Measurements from ENCODE around the gene TCEAL8. TPM values are rescaled to one million over a fixed set of nuclear protein-coding genes. Genes with fewer than 3 reads are reported as not detected.
A peak's percentile ranks its signal among the peaks of the same experiment; 100 is the strongest.

TCEAL8 gene
- total and polyA plus RNA-seq, 2 donors (not counting 3 experiments of a cell fraction or from before 2014, with no cell fraction given): 31.0 to 51.8 TPM

- POLR2A ChIA-PET: no interaction called here
- Histone ChIP-seq H2AFZ (ENCODE audit: low read depth, low read length) (no peak overlapping the region), H4K20me1 (replicated peaks; ENCODE audit: control insufficient read depth, extremely low read depth, insufficient read depth, low read length) (no peaks in the 10 kb centered on the region), H3K79me2 (ENCODE audit: control insufficient read depth, insufficient read depth, low read length) (no peaks in the 10 kb centered on the region), H3K36me3 (ENCODE audit: control insufficient read depth in 2 of 2, extremely low read depth in 1 of 2, insufficient read depth in 2 of 2, low read length in 2 of 2) (no peaks in the 10 kb centered on the region), H3K9ac (replicated peaks; ENCODE audit: extremely low read depth, insufficient read depth, low read length) (no peak overlapping the region), H3K4me3 (replicated peaks in 1 of 3; ENCODE audit: insufficient read depth in 1 of 3, low read depth in 1 of 3, low read length in 3 of 3) (no peak overlapping the region), H3K27ac (ENCODE audit: insufficient read depth, low read depth, low read length) (no peak overlapping the region), H3K4me1 (ENCODE audit: control insufficient read depth, extremely low read depth, insufficient read depth, low read length) (peaks cover 5% of the 10 kb centered on the region), H3K4me2 (ENCODE audit: insufficient read depth, low read length) (no peak overlapping the region), H3K9me1 (replicated peaks; ENCODE audit: control insufficient read depth, extremely low read depth, insufficient read depth, low read length) (no peaks in the 10 kb centered on the region), H3K27me3 (ENCODE audit: control insufficient read depth in 2 of 2, insufficient read depth in 2 of 2, low read length in 2 of 2) (peaks cover 0 to 4% of the 10 kb centered on the region in 2 experiments), H3K9me3 (replicated peaks; ENCODE audit: control insufficient read depth, insufficient read depth, low read length) (no peaks in the 10 kb centered on the region)
- TF ChIP-seq MYC (IDR thresholded peaks at IDR 0.05; ENCODE audit: low read depth, low read length) (no peak), CTCF (IDR thresholded peaks at IDR 0.05; ENCODE audit: extremely low read depth in 1 of 2, insufficient read depth in 1 of 2, low read depth in 1 of 2, low read length in 2 of 2) (peak; percentile 33 to 38), POLR2A (IDR thresholded peaks at IDR 0.05; ENCODE audit: low read depth, low read length) (no peak)
- dilution Hi-C loops (cut with MboI; ENCODE audit: extremely low pct_ligation_motif_present, low sequenced_read_pairs) (no loop called here), intact Hi-C loops (cut with micrococcal nuclease) (loop anchor here (1.0 to 5.0 kb wide), 4 partner anchors 37 to 278 kb away; no protein-coding TSS in a partner anchor)
- DNase-seq (ENCODE audit: low read depth, low spot score): peak; percentile 54
- CTCF ChIA-PET: interaction anchor here (0.6 to 3.5 kb wide), 22 partner anchors 9 to 279 kb away, joined by 3 to 71 read pairs (median 5); partner anchors contain the start of genes TCEAL8 and TCEAL9
- FAIRE-seq: peak; percentile 35
- no TSS peak for BruUV-seq (replicated peaks)
Measured at GRCh38 chrX:103211012-103211715, 43.8 kb downstream of the TCEAL8 start.

- Histone ChIP-seq H3K27ac (ENCODE audit: insufficient read depth, low read depth, low read length) (no peak overlapping the region), H4K20me1 (replicated peaks; ENCODE audit: control insufficient read depth, extremely low read depth, insufficient read depth, low read length) (no peaks in the 10 kb centered on the region), H3K4me1 (ENCODE audit: control insufficient read depth, extremely low read depth, insufficient read depth, low read length) (peaks cover 2% of the 10 kb centered on the region), H2AFZ (ENCODE audit: low read depth, low read length) (no peak overlapping the region), H3K9me3 (replicated peaks; ENCODE audit: control insufficient read depth, insufficient read depth, low read length) (no peaks in the 10 kb centered on the region), H3K27me3 (ENCODE audit: control insufficient read depth in 2 of 2, insufficient read depth in 2 of 2, low read length in 2 of 2) (peaks cover 0 to 4% of the 10 kb centered on the region in 2 experiments), H3K79me2 (ENCODE audit: control insufficient read depth, insufficient read depth, low read length) (no peaks in the 10 kb centered on the region), H3K36me3 (ENCODE audit: control insufficient read depth in 2 of 2, extremely low read depth in 1 of 2, insufficient read depth in 2 of 2, low read length in 2 of 2) (no peaks in the 10 kb centered on the region), H3K4me2 (ENCODE audit: insufficient read depth, low read length) (no peak overlapping the region), H3K9me1 (replicated peaks; ENCODE audit: control insufficient read depth, extremely low read depth, insufficient read depth, low read length) (no peaks in the 10 kb centered on the region), H3K9ac (replicated peaks; ENCODE audit: extremely low read depth, insufficient read depth, low read length) (no peak overlapping the region), H3K4me3 (replicated peaks in 1 of 3; ENCODE audit: insufficient read depth in 1 of 3, low read depth in 1 of 3, low read length in 3 of 3) (no peak overlapping the region)
- dilution Hi-C loops (cut with MboI; ENCODE audit: extremely low pct_ligation_motif_present, low sequenced_read_pairs) (no loop called here), intact Hi-C loops (cut with micrococcal nuclease) (loop anchor here (5.0 kb wide), 1 partner anchor 132 kb away; no protein-coding TSS in a partner anchor)
- FAIRE-seq (no peak), DNase-seq (ENCODE audit: low read depth, low spot score) (no peak)
- BruUV-seq (replicated peaks): no TSS peak
- no peak for TF ChIP-seq MAX (IDR thresholded peaks at IDR 0.05; ENCODE audit: insufficient read depth, insufficient read length)
- TF ChIP-seq GATA2 (IDR thresholded peaks at IDR 0.05; ENCODE audit: insufficient read depth, insufficient read length, low read depth, low read length): no peak
- no peak for TF ChIP-seq CTCF (IDR thresholded peaks at IDR 0.05; ENCODE audit: extremely low read depth in 1 of 2, insufficient read depth in 1 of 2, low read depth in 1 of 2, low read length in 2 of 2)
- no peak for TF ChIP-seq MYC (IDR thresholded peaks at IDR 0.05; ENCODE audit: low read depth, low read length)
- TF ChIP-seq EZH2 (IDR thresholded peaks at IDR 0.05; ENCODE audit: borderline replicate concordance, low read depth, low read length, severe bottlenecking): no peak
- TF ChIP-seq JUN (IDR thresholded peaks at IDR 0.05; ENCODE audit: borderline replicate concordance, insufficient read depth, insufficient read length, low read depth): no peak
- no peak for TF ChIP-seq FOS (IDR thresholded peaks at IDR 0.05; ENCODE audit: borderline replicate concordance, insufficient read depth, low read length)
- no peak for TF ChIP-seq POLR2AphosphoS5 (IDR thresholded peaks at IDR 0.05; ENCODE audit: insufficient read depth, low read depth, low read length)
- TF ChIP-seq POLR2A (IDR thresholded peaks at IDR 0.05; ENCODE audit: low read depth, low read length): no peak
- ChIA-PET CTCF (interaction anchor here (0.6 to 3.5 kb wide), 4 partner anchors 39 to 280 kb away, joined by 3 to 71 read pairs (median 14); no protein-coding TSS in a partner anchor), POLR2A (no interaction called here)
Measured at GRCh38 chrX:103210056-103210455, 44.9 kb downstream of the TCEAL8 start.

All from endothelial cell of umbilical vein (primary cell).